Mesenchymal stem cell (in vitro differentiated cells and primary cell): ENCODE measurements around the gene ENKUR.

ENCODE experiments used
- DNase-seq: peaks from one replicate; pipeline ENCODE4 v3.0.0-alpha.2; 2013
- H2AFZ ChIP-seq: one replicate; pipeline ENCODE4 v1.6.1; 2013; ENCODE audit warnings: low read depth, mild to moderate bottlenecking, control low read depth, inconsistent platforms, low read length, moderate library complexity
- H2AK5ac ChIP-seq: 2 replicates; pipeline ENCODE4 v1.6.1; 2013; ENCODE audit warnings: low read length, moderate library complexity, mild to moderate bottlenecking, inconsistent platforms; ENCODE audit not compliant: severe bottlenecking
- H2BK120ac ChIP-seq: one replicate; pipeline ENCODE4 v1.6.1; 2013; ENCODE audit warnings: low read depth, mild to moderate bottlenecking, inconsistent platforms, low read length, moderate library complexity
- H2BK12ac ChIP-seq, 2 experiments: one replicate each; pipeline ENCODE4 v1.6.1; 2013; ENCODE audit warnings: inconsistent platforms in 2 of 2, low read length in 2 of 2, mild to moderate bottlenecking in 2 of 2, moderate library complexity in 2 of 2, control low read depth in 1 of 2
- H2BK15ac ChIP-seq: one replicate; pipeline ENCODE4 v1.6.1; 2013; ENCODE audit warnings: mild to moderate bottlenecking, low read depth, inconsistent platforms; ENCODE audit not compliant: poor library complexity, severe bottlenecking
- H2BK5ac ChIP-seq: 2 replicates; pipeline ENCODE4 v1.6.1; 2013; ENCODE audit warnings: low read depth, mild to moderate bottlenecking, low read length, control low read depth, inconsistent platforms; ENCODE audit not compliant: poor library complexity, severe bottlenecking
- H3K14ac ChIP-seq, 2 experiments: one replicate each; pipeline ENCODE4 v1.6.1; 2013; ENCODE audit warnings: inconsistent platforms in 2 of 2, low read length in 2 of 2, control low read depth in 1 of 2, mild to moderate bottlenecking in 1 of 2, moderate library complexity in 1 of 2
- H3K18ac ChIP-seq, 2 experiments: one replicate each; pipeline ENCODE4 v1.6.1; 2013; ENCODE audit warnings: inconsistent platforms in 2 of 2, low read length in 2 of 2, control low read depth in 1 of 2, low read depth in 1 of 2, mild to moderate bottlenecking in 1 of 2
- H3K23ac ChIP-seq, 2 experiments: one replicate each; pipeline ENCODE4 v1.6.1; 2013; ENCODE audit warnings: inconsistent platforms in 2 of 2, low read length in 2 of 2, mild to moderate bottlenecking in 2 of 2, moderate library complexity in 2 of 2, control low read depth in 1 of 2
- H3K27ac ChIP-seq: 2 replicates; pipeline ENCODE4 v1.5.1; 2013; ENCODE audit warnings: mild to moderate bottlenecking, moderate library complexity, low read length, control low read depth, inconsistent platforms; ENCODE audit not compliant: poor library complexity, severe bottlenecking
- H3K27me3 ChIP-seq, 2 experiments: 2 replicates each; pipeline versions ENCODE4 v1.6.1 to v1.7.0; 2013; ENCODE audit warnings: low read length in 2 of 2, mild to moderate bottlenecking in 2 of 2, moderate library complexity in 2 of 2, control low read depth in 1 of 2, inconsistent platforms in 1 of 2; ENCODE audit not compliant: control insufficient read depth in 1 of 2, insufficient read depth in 1 of 2
- H3K36me3 ChIP-seq, 2 experiments: 2 replicates each; pipeline versions ENCODE4 v1.6.1 to v1.7.0; 2013; ENCODE audit warnings: low read length in 2 of 2, control low read depth in 1 of 2, inconsistent platforms in 1 of 2, low read depth in 1 of 2, mild to moderate bottlenecking in 1 of 2; ENCODE audit not compliant: insufficient read depth in 2 of 2, control insufficient read depth in 1 of 2
- H3K4ac ChIP-seq, 2 experiments: one replicate each; pipeline ENCODE4 v1.6.1; 2013; ENCODE audit warnings: inconsistent platforms in 2 of 2, low read length in 2 of 2, mild to moderate bottlenecking in 2 of 2, moderate library complexity in 2 of 2, control low read depth in 1 of 2, low read depth in 1 of 2
- H3K4me1 ChIP-seq: 2 replicates; pipeline ENCODE4 v1.6.1; 2013; ENCODE audit warnings: low read depth, low read length, control low read depth; ENCODE audit not compliant: control insufficient read depth, insufficient read depth
- H3K4me2 ChIP-seq: 2 replicates; pipeline ENCODE4 v1.6.1; 2013; ENCODE audit warnings: low read length, mild to moderate bottlenecking, inconsistent platforms; ENCODE audit not compliant: poor library complexity, severe bottlenecking
- H3K4me3 ChIP-seq, 2 experiments: 2 replicates each; pipeline versions ENCODE4 v1.5.1 to v1.7.0; 2013; ENCODE audit warnings: low read length in 2 of 2, mild to moderate bottlenecking in 2 of 2, control low read depth in 1 of 2, low read depth in 1 of 2; ENCODE audit not compliant: insufficient read depth in 1 of 2
- H3K79me1 ChIP-seq: replicated peaks from 2 replicates; pipeline ENCODE4 v1.6.1; 2013; ENCODE audit warnings: mild to moderate bottlenecking, control low read depth, low read length, inconsistent platforms; ENCODE audit not compliant: poor library complexity, severe bottlenecking
- H3K9ac ChIP-seq: 2 replicates; pipeline ENCODE4 v1.7.0; 2013; ENCODE audit warnings: mild to moderate bottlenecking, low read length, moderate library complexity
- H3K9me3 ChIP-seq: 2 replicates; pipeline ENCODE4 v1.7.0; 2013; ENCODE audit warnings: mild to moderate bottlenecking, low read length; ENCODE audit not compliant: control insufficient read depth
- H4K8ac ChIP-seq: one replicate; pipeline ENCODE4 v1.6.1; 2013; ENCODE audit warnings: inconsistent platforms, mild to moderate bottlenecking, low read length, moderate library complexity
- H4K91ac ChIP-seq: one replicate; pipeline ENCODE4 v1.6.1; 2013; ENCODE audit warnings: mild to moderate bottlenecking, low read length, inconsistent platforms
- WGBS: methylation state at CpG from one replicate; pipeline ENCODE4 v1.1.7; 2013; ENCODE audit warnings: mixed read lengths; 5-methylcytosine and 5-hydroxymethylcytosine counted together

Gene ENKUR

GRCh38 chr10:24952143-24952706 is 63.7 kb downstream of the ENKUR start, which contains the start of gene PRTFDC1:
PRTFDC1 (minus strand) TSS chr10:24952606; CDS start chr10:24952575, 31 bp downstream.
- peak within 1 kb of the TSS; percentile 85 to 98 for H3K18ac ChIP-seq
- H3K79me1 ChIP-seq, result peaks cover 21% of the 10 kb centered on the region
- peak within 1 kb of the TSS; percentile 86 for H2BK15ac ChIP-seq
- H3K23ac ChIP-seq, result peak within 1 kb of the TSS in 1 of 2 experiments; percentile 93
- peak within 1 kb of the TSS; percentile 93 for H2BK120ac ChIP-seq
- H3K27ac ChIP-seq, result peak within 1 kb of the TSS; percentile 37
- peak within 1 kb of the TSS; percentile 91 to 98 for H3K4ac ChIP-seq
- peak within 1 kb of the TSS; percentile 89 for H3K9ac ChIP-seq
- peak within 1 kb of the TSS; percentile 86 for H4K8ac ChIP-seq
- H3K36me3 ChIP-seq, result no peaks in the 10 kb centered on the region
- peaks cover 12% of the 10 kb centered on the region for H3K4me1 ChIP-seq
- no peak within 1 kb of the TSS for H2AK5ac ChIP-seq
- peak within 1 kb of the TSS; percentile 62 for H2BK5ac ChIP-seq
- peak within 1 kb of the TSS; percentile 69 to 98 for H3K14ac ChIP-seq
- H3K4me3 ChIP-seq, result peak within 1 kb of the TSS; percentile 65 to 76
- H2AFZ ChIP-seq, result peak within 1 kb of the TSS; percentile 88
- no peaks in the 10 kb centered on the region for H3K27me3 ChIP-seq
- H3K4me2 ChIP-seq, result peak within 1 kb of the TSS; percentile 88
- H2BK12ac ChIP-seq, result peak within 1 kb of the TSS in 1 of 2 experiments; percentile 63
- 7% methylated on average over 36 of the region's 56 CpGs for WGBS
- H3K9me3 ChIP-seq, result no peaks in the 10 kb centered on the region
- peak; percentile 39 for DNase-seq
- peak within 1 kb of the TSS; percentile 95 for H4K91ac ChIP-seq

- Histone ChIP-seq H2AK5ac (no peak overlapping the region), H3K18ac (peak overlapping the region; percentile 85 to 98), H3K4me3 (peak overlapping the region; percentile 65 to 76), H3K27me3 (no peaks in the 10 kb centered on the region), H2BK120ac (peak overlapping the region; percentile 93), H3K4ac (peak overlapping the region in 1 of 2 experiments; percentile 39), H2BK12ac (no peak overlapping the region), H3K9ac (peak overlapping the region; percentile 89), H3K4me1 (peaks cover 10% of the 10 kb centered on the region), H3K9me3 (no peaks in the 10 kb centered on the region), H3K36me3 (no peaks in the 10 kb centered on the region), H2BK5ac (no peak overlapping the region), H4K91ac (peak overlapping the region; percentile 95), H3K79me1 (peaks cover 21% of the 10 kb centered on the region), H3K4me2 (peak overlapping the region; percentile 88), H4K8ac (peak overlapping the region; percentile 86), H3K27ac (peak overlapping the region; percentile 37), H2BK15ac (peak overlapping the region; percentile 86), H3K14ac (no peak overlapping the region), H2AFZ (no peak overlapping the region), H3K23ac (no peak overlapping the region)
- DNase-seq, result peak; percentile 35
- 43% methylated on average over 10 of the region's 10 CpGs for WGBS
These were observed 64.5 kb downstream of the ENKUR start for GRCh38 chr10:24951201-24952142.

GRCh38 chr10:24950439-24950838 is 65.5 kb downstream of the ENKUR start:
- H3K4me2 ChIP-seq, result no peak overlapping the region
- peak overlapping the region; percentile 33 for H2AK5ac ChIP-seq
- DNase-seq, result no peak
- no peak overlapping the region for H3K4ac ChIP-seq
- no peak overlapping the region for H2AFZ ChIP-seq
- H3K9me3 ChIP-seq, result no peaks in the 10 kb centered on the region
- WGBS, result 70% methylated on average over 4 of the region's 5 CpGs
- H3K14ac ChIP-seq, result no peak overlapping the region
- no peaks in the 10 kb centered on the region for H3K27me3 ChIP-seq
- H4K91ac ChIP-seq, result no peak overlapping the region
- H3K4me3 ChIP-seq, result no peak overlapping the region
- H3K27ac ChIP-seq, result no peak overlapping the region
- H2BK5ac ChIP-seq, result no peak overlapping the region
- H2BK120ac ChIP-seq, result no peak overlapping the region
- H3K4me1 ChIP-seq, result peaks cover 10% of the 10 kb centered on the region
- no peaks in the 10 kb centered on the region for H3K36me3 ChIP-seq
- no peak overlapping the region for H2BK15ac ChIP-seq
- no peak overlapping the region for H3K23ac ChIP-seq
- peaks cover 26% of the 10 kb centered on the region for H3K79me1 ChIP-seq
- H2BK12ac ChIP-seq, result no peak overlapping the region
- H3K18ac ChIP-seq, result no peak overlapping the region
- no peak overlapping the region for H3K9ac ChIP-seq
- H4K8ac ChIP-seq, result no peak overlapping the region

GRCh38 chr10:24949616-24950015 is 66.3 kb downstream of the ENKUR start:
- Histone ChIP-seq H3K4me1 (peaks cover 10% of the 10 kb centered on the region), H3K4ac (no peak overlapping the region), H3K27ac (no peak overlapping the region), H3K14ac (no peak overlapping the region), H3K9ac (no peak overlapping the region), H3K36me3 (no peaks in the 10 kb centered on the region), H3K27me3 (no peaks in the 10 kb centered on the region), H3K4me3 (no peak overlapping the region), H3K4me2 (no peak overlapping the region), H2BK15ac (no peak overlapping the region), H3K79me1 (peaks cover 26% of the 10 kb centered on the region), H3K18ac (no peak overlapping the region), H4K8ac (no peak overlapping the region), H4K91ac (no peak overlapping the region), H2AK5ac (no peak overlapping the region), H2AFZ (no peak overlapping the region), H3K9me3 (no peaks in the 10 kb centered on the region), H3K23ac (no peak overlapping the region), H2BK120ac (no peak overlapping the region), H2BK5ac (no peak overlapping the region), H2BK12ac (no peak overlapping the region)
- no peak for DNase-seq
- WGBS, result 93% methylated on average over 3 of the region's 3 CpGs
